ENCODE measurements around the gene RECQL5.

DNA sequence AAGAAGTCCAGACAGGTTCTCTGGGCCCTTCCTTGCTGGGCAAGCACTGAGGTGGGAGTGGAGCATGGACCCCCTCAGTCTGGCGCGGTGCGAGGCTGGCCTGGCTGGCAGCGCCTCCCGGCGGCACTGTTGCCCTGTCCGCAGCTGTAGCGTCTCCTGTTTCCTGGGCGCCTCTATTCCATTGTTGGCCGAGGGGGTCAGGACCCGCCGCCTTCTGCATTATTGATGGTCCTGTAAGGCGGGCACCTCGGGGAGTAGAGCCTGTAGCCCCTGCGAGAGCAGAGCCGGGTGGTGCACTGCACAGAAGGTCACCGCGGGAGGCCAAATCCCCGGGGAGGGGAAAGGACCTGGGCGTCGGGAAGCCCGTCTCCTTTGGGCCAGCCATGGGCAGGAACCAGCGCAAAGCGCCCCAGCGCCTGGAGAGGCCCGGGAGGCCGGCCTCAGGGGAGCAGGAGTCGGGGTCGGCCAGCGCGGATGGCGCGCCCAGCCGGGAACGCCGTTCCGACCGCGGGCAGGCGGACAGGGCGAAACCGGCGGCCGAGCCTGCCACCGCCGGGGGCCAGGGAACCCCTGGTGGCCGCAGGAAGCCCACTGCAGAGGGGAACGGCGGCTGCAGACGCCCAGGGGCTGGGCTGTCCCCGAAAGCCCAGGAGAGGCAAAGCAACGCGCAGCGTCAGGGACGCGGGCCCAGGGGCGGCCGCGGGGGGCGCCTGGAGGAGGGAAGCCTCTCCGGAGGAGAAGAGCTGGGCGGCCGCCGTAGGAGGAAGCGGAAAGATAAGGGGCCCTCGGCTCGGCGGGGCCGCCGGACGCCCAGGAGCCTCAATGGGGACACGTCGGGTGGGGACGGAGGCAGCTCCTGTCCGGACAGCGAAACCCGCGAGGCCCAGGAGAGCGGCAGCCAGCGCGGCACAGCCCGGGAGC, 79.0 kb downstream of the RECQL5 start, which contains the start of gene MYO15B:
- TF ChIP-seq EZH2 (IDR thresholded peaks at IDR 0.05) = peak; percentile 78
- peak; percentile 40 for TF ChIP-seq CTCF (IDR thresholded peaks at IDR 0.05)

Data from neural progenitor cell (in vitro differentiated cells).